PC-3 (cell line): ENCODE measurements around the gene ATM.

ENCODE experiments used
- EZH2 ChIP-seq: fragments of 300-600 bp; sonication (generic); IDR thresholded peaks from one replicate; pipeline ENCODE4 v1.6.1; 2017; ENCODE audit warnings: antibody characterized with exemption, mild to moderate bottlenecking, low read length; ENCODE audit not compliant: unreplicated experiment
- EZH2phosphoT487 ChIP-seq: fragments of 300-600 bp; sonication (generic); IDR thresholded peaks from 2 replicates; pipeline ENCODE4 v1.6.1; 2018; ENCODE audit warnings: mild to moderate bottlenecking, antibody characterized with exemption, low read length, borderline replicate concordance
- TF ChIP-seq, protein P1 (sequence below): fragments of 300-600 bp; sonication (generic); conservative IDR thresholded peaks from 2 replicates; pipeline ENCODE4 v1.5.1; 2017; ENCODE audit warnings: antibody characterized with exemption, low read depth, mild to moderate bottlenecking, low read length

DNA sequence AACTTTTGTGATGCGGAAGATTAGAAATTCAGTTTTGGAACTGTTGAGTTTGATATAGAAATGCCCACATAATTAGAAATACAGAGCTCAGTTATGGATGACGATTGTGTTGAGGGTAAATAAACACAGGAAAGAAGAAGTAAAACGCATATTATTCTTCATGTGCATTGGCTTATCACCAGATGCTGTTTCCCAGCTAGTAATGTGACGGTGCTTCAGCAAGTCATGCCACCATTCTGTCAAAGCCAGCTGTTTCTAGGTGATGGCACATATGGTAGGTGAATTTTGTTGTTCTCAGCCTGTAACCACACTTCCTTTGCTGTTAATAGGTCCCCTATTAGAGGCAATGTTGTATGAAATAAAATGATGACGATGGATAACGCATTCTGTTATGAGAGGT lies 175.6 kb downstream of the ATM start:
- TF ChIP-seq, protein P1, sequence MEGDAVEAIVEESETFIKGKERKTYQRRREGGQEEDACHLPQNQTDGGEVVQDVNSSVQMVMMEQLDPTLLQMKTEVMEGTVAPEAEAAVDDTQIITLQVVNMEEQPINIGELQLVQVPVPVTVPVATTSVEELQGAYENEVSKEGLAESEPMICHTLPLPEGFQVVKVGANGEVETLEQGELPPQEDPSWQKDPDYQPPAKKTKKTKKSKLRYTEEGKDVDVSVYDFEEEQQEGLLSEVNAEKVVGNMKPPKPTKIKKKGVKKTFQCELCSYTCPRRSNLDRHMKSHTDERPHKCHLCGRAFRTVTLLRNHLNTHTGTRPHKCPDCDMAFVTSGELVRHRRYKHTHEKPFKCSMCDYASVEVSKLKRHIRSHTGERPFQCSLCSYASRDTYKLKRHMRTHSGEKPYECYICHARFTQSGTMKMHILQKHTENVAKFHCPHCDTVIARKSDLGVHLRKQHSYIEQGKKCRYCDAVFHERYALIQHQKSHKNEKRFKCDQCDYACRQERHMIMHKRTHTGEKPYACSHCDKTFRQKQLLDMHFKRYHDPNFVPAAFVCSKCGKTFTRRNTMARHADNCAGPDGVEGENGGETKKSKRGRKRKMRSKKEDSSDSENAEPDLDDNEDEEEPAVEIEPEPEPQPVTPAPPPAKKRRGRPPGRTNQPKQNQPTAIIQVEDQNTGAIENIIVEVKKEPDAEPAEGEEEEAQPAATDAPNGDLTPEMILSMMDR: no peak
- TF ChIP-seq EZH2phosphoT487: no peak
- no peak for TF ChIP-seq EZH2
